Mesangial cell (primary cell): ENCODE results near the gene HOXD11. TPM values are rescaled to one million over a fixed set of nuclear protein-coding genes. Genes with fewer than 3 reads are reported as not detected.

Source experiments
- total RNA-seq: library from RNA; depleted of rRNA; stranded (reverse); fragments of >200 nt; gene quantifications from 2 replicates; pipeline ENCODE4 v1.2.3, GENCODE V29; 2015

HOXD11 gene
- total RNA-seq: 19.2 and 24.7 TPM in 2 replicates

GRCh38 chr2:176106581-176107539 lies at the start of gene HOXD11:
TSS of gene HOXD11 (plus strand) at chr2:176107280. CDS start at chr2:176107356, 76 bp downstream.

GRCh38 chr2:176083796-176084261 lies 23.3 kb upstream of the HOXD11 start, which contains the start of gene EVX2:
TSS of gene EVX2 (minus strand) at chr2:176083962. CDS start at chr2:176083776, 186 bp downstream.

GRCh38 chr2:176092270-176093144 lies 14.6 kb upstream of the HOXD11 start, which contains the start of gene HOXD13:
TSS of gene HOXD13 (plus strand) at chr2:176092721. CDS start at chr2:176092891, 170 bp downstream.

GRCh38 chr2:176099728-176100546 lies 7.1 kb upstream of the HOXD11 start, which contains the start of gene HOXD12:
TSS of gene HOXD12 (plus strand) at chr2:176099795. CDS start at chr2:176099802, 7 bp downstream.

GRCh38 chr2:176115883-176116813 lies 9.1 kb downstream of the HOXD11 start, which contains the start of gene HOXD10:
TSS of gene HOXD10 (plus strand) at chr2:176116778. CDS start at chr2:176116834, 56 bp downstream.

GRCh38 chr2:176122683-176123410 lies 15.8 kb downstream of the HOXD11 start, which contains the start of gene HOXD9:
TSS of gene HOXD9 (plus strand) at chr2:176122719. CDS start at chr2:176122769, 50 bp downstream.

GRCh38 chr2:176128982-176129796 lies 22.1 kb downstream of the HOXD11 start, which contains the start of gene HOXD8:
TSS of gene HOXD8 (plus strand) at chr2:176129705. CDS start at chr2:176130367, 662 bp downstream.

GRCh38 chr2:176151442-176152287 lies 44.6 kb downstream of the HOXD11 start, which contains the start of gene HOXD4:
TSS of gene HOXD4 (plus strand) at chr2:176151550. CDS start at chr2:176151634, 84 bp downstream.

GRCh38 chr2:176156807-176157498 lies 49.9 kb downstream of the HOXD11 start, which contains the start of gene HOXD3:
TSS of gene HOXD3 (plus strand) at chr2:176157307. CDS start at chr2:176169115, 11,808 bp downstream.

Other genes with a start within 250 kb of the HOXD11 start
- gene LNPK, start 105.0 kb upstream of the HOXD11 start, total RNA-seq: 9.3 and 15.5 TPM in 2 replicates
- not detected in 2 replicates for gene EVX2, start 23.3 kb upstream of the HOXD11 start, total RNA-seq
- not detected in 2 replicates for gene HOXD13, start 14.6 kb upstream of the HOXD11 start, total RNA-seq
- gene HOXD12, start 7.5 kb upstream of the HOXD11 start, total RNA-seq: not detected in 2 replicates
- gene HOXD10, start 9.5 kb downstream of the HOXD11 start, total RNA-seq: 9.8 and 25.0 TPM in 2 replicates
- gene HOXD9, start 15.4 kb downstream of the HOXD11 start, total RNA-seq: 5.7 and 11.4 TPM in 2 replicates
- 10.8 and 16.0 TPM in 2 replicates for gene HOXD8, start 22.4 kb downstream of the HOXD11 start, total RNA-seq
- gene HOXD4, start 44.3 kb downstream of the HOXD11 start, total RNA-seq: 9.6 and 14.5 TPM in 2 replicates
- gene HOXD3, start 50.0 kb downstream of the HOXD11 start, total RNA-seq: 2.6 and 8.9 TPM in 2 replicates
- 2.0 and 6.8 TPM in 2 replicates for gene HOXD1, start 81.4 kb downstream of the HOXD11 start, total RNA-seq
- 28.6 and 35.2 TPM in 2 replicates for gene MTX2, start 162.2 kb downstream of the HOXD11 start, total RNA-seq